ENCODE data around the gene TLR8. TPM values are rescaled to one million over a fixed set of nuclear protein-coding genes. Genes with fewer than 3 reads are reported as not detected.

TLR8 gene
- total RNA-seq, 2 donors from 2014 or later, result 0.41 to 2.4 TPM

- no peak for TF ChIP-seq CTCF (IDR thresholded peaks at IDR 0.05)
- no peaks in the 10 kb centered on the region for H3K4me1 ChIP-seq
- no peaks in the 10 kb centered on the region for H3K36me3 ChIP-seq
- no peak overlapping the region for H3K4me3 ChIP-seq
- no peaks in the 10 kb centered on the region for H3K27me3 ChIP-seq
- no peaks in the 10 kb centered on the region for H3K9me3 ChIP-seq
- no peak for DNase-seq (ENCODE audit: low spot score)
- H3K27ac ChIP-seq, result no peak overlapping the region
Observed at GRCh38 chrX:12891171-12891570, 15.2 kb upstream of the TLR8 start.

GRCh38 chrX:12891915-12892506 lies 14.4 kb upstream of the TLR8 start:
- no peak overlapping the region for H3K4me3 ChIP-seq
- H3K9me3 ChIP-seq, result no peaks in the 10 kb centered on the region
- H3K27ac ChIP-seq, result no peak overlapping the region
- no peaks in the 10 kb centered on the region for H3K36me3 ChIP-seq
- no peaks in the 10 kb centered on the region for H3K4me1 ChIP-seq
- no peak for DNase-seq (ENCODE audit: low spot score)
- no peaks in the 10 kb centered on the region for H3K27me3 ChIP-seq
- TF ChIP-seq CTCF (IDR thresholded peaks at IDR 0.05), result no peak

- H3K27me3 ChIP-seq, result no peaks in the 10 kb centered on the region
- no peak overlapping the region for H3K4me3 ChIP-seq
- DNase-seq (ENCODE audit: low spot score), result no peak
- H3K4me1 ChIP-seq, result no peaks in the 10 kb centered on the region
- no peak for TF ChIP-seq CTCF (IDR thresholded peaks at IDR 0.05)
- no peaks in the 10 kb centered on the region for H3K36me3 ChIP-seq
- no peaks in the 10 kb centered on the region for H3K9me3 ChIP-seq
- H3K27ac ChIP-seq, result no peak overlapping the region
Observed at GRCh38 chrX:12892716-12893115, 13.7 kb upstream of the TLR8 start.

- Histone ChIP-seq H3K4me1 (no peaks in the 10 kb centered on the region), H3K27ac (no peak overlapping the region), H3K4me3 (no peak overlapping the region), H3K36me3 (no peaks in the 10 kb centered on the region), H3K9me3 (no peaks in the 10 kb centered on the region), H3K27me3 (no peaks in the 10 kb centered on the region)
- DNase-seq (ENCODE audit: low spot score), result no peak
- TF ChIP-seq CTCF (IDR thresholded peaks at IDR 0.05), result peak; percentile 33 to 58
Observed at GRCh38 chrX:12894074-12895030, 12.1 kb upstream of the TLR8 start.

GRCh38 chrX:12895866-12896265 lies 10.6 kb upstream of the TLR8 start:
- TF ChIP-seq CTCF (IDR thresholded peaks at IDR 0.05), result no peak
- no peaks in the 10 kb centered on the region for H3K27me3 ChIP-seq
- no peaks in the 10 kb centered on the region for H3K9me3 ChIP-seq
- H3K36me3 ChIP-seq, result no peaks in the 10 kb centered on the region
- no peaks in the 10 kb centered on the region for H3K4me1 ChIP-seq
- H3K27ac ChIP-seq, result no peak overlapping the region
- H3K4me3 ChIP-seq, result no peak overlapping the region
- no peak for DNase-seq (ENCODE audit: low spot score)

Measured in right atrium auricular region (tissue), 2 donors.